Spinal cord (tissue), 10 donors: Measurements from ENCODE around the gene PLOD2. TPM values are rescaled to one million over a fixed set of nuclear protein-coding genes. Genes with fewer than 3 reads are reported as not detected.

Source experiments
- DNase-seq, 6 donors: peaks; one replicate each; pipeline versions ENCODE4 v3.0.0 to v3.0.0-alpha.2; 2013 to 2015; ENCODE audit warnings: low spot score in 6 of 6, low read depth in 4 of 6
- H3K27ac ChIP-seq: one replicate; pipeline ENCODE4 v1.5.1; 2013; ENCODE audit warnings: low read depth, low read length, control low read depth
- H3K27me3 ChIP-seq: one replicate; pipeline ENCODE4 v1.6.1; 2013; ENCODE audit warnings: low read length; ENCODE audit not compliant: control insufficient read depth, insufficient read depth
- H3K36me3 ChIP-seq: one replicate; pipeline ENCODE4 v1.6.1; 2013; ENCODE audit warnings: low read length; ENCODE audit not compliant: control insufficient read depth, insufficient read depth
- H3K4me1 ChIP-seq: one replicate; pipeline ENCODE4 v1.6.1; 2013; ENCODE audit warnings: low read length; ENCODE audit not compliant: control insufficient read depth, insufficient read depth
- H3K4me3 ChIP-seq: one replicate; pipeline ENCODE4 v1.5.1; 2013; ENCODE audit warnings: low read depth, low read length, control low read depth
- H3K9me3 ChIP-seq: one replicate; pipeline ENCODE4 v1.6.1; 2013; ENCODE audit warnings: low read length; ENCODE audit not compliant: control insufficient read depth, insufficient read depth
- WGBS: methylation state at CpG from one replicate; pipeline ENCODE4 v1.1.5; 2013; ENCODE audit warnings: missing lambda C conversion rate; ENCODE audit not compliant: insufficient coverage; 5-methylcytosine and 5-hydroxymethylcytosine counted together
- polyA plus RNA-seq, 2 donors: library from polyadenylated mRNA; unstranded; fragments of 120-200 nt; gene quantifications; one replicate each; pipeline ENCODE4 v1.2.1, GENCODE V29; 2013; ENCODE audit not compliant: insufficient read length in 2 of 2
- total RNA-seq, 2 donors: library from RNA; depleted of rRNA in 1 of 2; stranded (reverse); fragments of 120-200 nt in 1 of 2; fragments of >200 nt in 1 of 2; gene quantifications; one replicate each; pipeline versions ENCODE4 v1.2.3 to v1.2.4, GENCODE V29; 2013 to 2014
- donor health status: healthy.

PLOD2 gene
- total and polyA plus RNA-seq, 4 donors = 44.6 to 71.7 (median 64.4) TPM

GRCh38 chr3:146093896-146094295 is 67.1 kb downstream of the PLOD2 start:
- Histone ChIP-seq H3K27ac (no peak overlapping the region), H3K27me3 (no peaks in the 10 kb centered on the region), H3K4me3 (no peak overlapping the region), H3K36me3 (no peaks in the 10 kb centered on the region), H3K4me1 (no peaks in the 10 kb centered on the region), H3K9me3 (no peaks in the 10 kb centered on the region)
- no peak for DNase-seq
- no CpG with 5 or more reads among the region's 2 CpGs for WGBS

- DNase-seq = peak in 1 of 6 donors; percentile 25
- H3K27me3 ChIP-seq = no peaks in the 10 kb centered on the region
- WGBS = no CpG with 5 or more reads among the region's 1 CpG
- no peak overlapping the region for H3K4me3 ChIP-seq
- no peaks in the 10 kb centered on the region for H3K36me3 ChIP-seq
- H3K27ac ChIP-seq = no peak overlapping the region
- H3K4me1 ChIP-seq = no peaks in the 10 kb centered on the region
- no peaks in the 10 kb centered on the region for H3K9me3 ChIP-seq
Measured at GRCh38 chr3:146092230-146092629, 68.8 kb downstream of the PLOD2 start.

- H3K27me3 ChIP-seq = no peaks in the 10 kb centered on the region
- no peaks in the 10 kb centered on the region for H3K4me1 ChIP-seq
- H3K36me3 ChIP-seq = no peaks in the 10 kb centered on the region
- no peak overlapping the region for H3K27ac ChIP-seq
- DNase-seq = no peak
- WGBS = 67% methylated on average over 1 of the region's 1 CpG
- H3K9me3 ChIP-seq = no peaks in the 10 kb centered on the region
- no peak overlapping the region for H3K4me3 ChIP-seq
Measured at GRCh38 chr3:146091397-146091796, 69.6 kb downstream of the PLOD2 start.

GRCh38 chr3:146090521-146090920 is 70.5 kb downstream of the PLOD2 start:
- peak overlapping the region; percentile 25 for H3K27ac ChIP-seq
- no peaks in the 10 kb centered on the region for H3K4me1 ChIP-seq
- H3K4me3 ChIP-seq = no peak overlapping the region
- H3K36me3 ChIP-seq = no peaks in the 10 kb centered on the region
- no CpG with 5 or more reads among the region's 2 CpGs for WGBS
- peak in 1 of 6 donors; percentile 13 for DNase-seq
- no peaks in the 10 kb centered on the region for H3K9me3 ChIP-seq
- no peaks in the 10 kb centered on the region for H3K27me3 ChIP-seq

- no peaks in the 10 kb centered on the region for H3K4me1 ChIP-seq
- no peak overlapping the region for H3K27ac ChIP-seq
- no peaks in the 10 kb centered on the region for H3K27me3 ChIP-seq
- H3K4me3 ChIP-seq = no peak overlapping the region
- DNase-seq = no peak
- H3K36me3 ChIP-seq = no peaks in the 10 kb centered on the region
- WGBS = 83% methylated on average over 1 of the region's 2 CpGs
- H3K9me3 ChIP-seq = no peaks in the 10 kb centered on the region
Measured at GRCh38 chr3:146088840-146089239, 72.1 kb downstream of the PLOD2 start.

- H3K4me1 ChIP-seq = no peaks in the 10 kb centered on the region
- DNase-seq = no peak
- no peak overlapping the region for H3K4me3 ChIP-seq
- no peaks in the 10 kb centered on the region for H3K9me3 ChIP-seq
- H3K27ac ChIP-seq = no peak overlapping the region
- WGBS = no CpG with 5 or more reads among the region's 1 CpG
- no peaks in the 10 kb centered on the region for H3K36me3 ChIP-seq
- no peaks in the 10 kb centered on the region for H3K27me3 ChIP-seq
Measured at GRCh38 chr3:146087116-146087515, 73.9 kb downstream of the PLOD2 start.

- Histone ChIP-seq H3K9me3 (no peaks in the 10 kb centered on the region), H3K4me3 (no peak overlapping the region), H3K27ac (no peak overlapping the region), H3K4me1 (no peaks in the 10 kb centered on the region), H3K36me3 (no peaks in the 10 kb centered on the region), H3K27me3 (no peaks in the 10 kb centered on the region)
- no peak for DNase-seq
- no CpG with 5 or more reads among the region's 3 CpGs for WGBS
Measured at GRCh38 chr3:146086211-146086610, 74.8 kb downstream of the PLOD2 start.

GRCh38 chr3:146085678-146086077 is 75.3 kb downstream of the PLOD2 start:
- Histone ChIP-seq H3K27ac (no peak overlapping the region), H3K36me3 (no peaks in the 10 kb centered on the region), H3K4me3 (no peak overlapping the region), H3K9me3 (no peaks in the 10 kb centered on the region), H3K4me1 (no peaks in the 10 kb centered on the region), H3K27me3 (no peaks in the 10 kb centered on the region)
- no peak for DNase-seq
- WGBS = no CpG with 5 or more reads among the region's 2 CpGs

- 63% methylated on average over 1 of the region's 2 CpGs for WGBS
- Histone ChIP-seq H3K27me3 (no peaks in the 10 kb centered on the region), H3K36me3 (no peaks in the 10 kb centered on the region), H3K4me3 (no peak overlapping the region), H3K4me1 (no peaks in the 10 kb centered on the region), H3K9me3 (no peaks in the 10 kb centered on the region), H3K27ac (no peak overlapping the region)
- DNase-seq = no peak
Measured at GRCh38 chr3:146080578-146080977, 80.4 kb downstream of the PLOD2 start.

GRCh38 chr3:146078031-146078430 is 83.0 kb downstream of the PLOD2 start:
- Histone ChIP-seq H3K9me3 (no peaks in the 10 kb centered on the region), H3K27ac (no peak overlapping the region), H3K27me3 (no peaks in the 10 kb centered on the region), H3K36me3 (no peaks in the 10 kb centered on the region), H3K4me1 (no peaks in the 10 kb centered on the region), H3K4me3 (no peak overlapping the region)
- DNase-seq = no peak
- no CpG with 5 or more reads among the region's 2 CpGs for WGBS
